ENCODE measurements around the gene IL1RAPL1.

IL1RAPL1 gene

GRCh38 chrX:29890646-29891200 lies 1303.5 kb downstream of the IL1RAPL1 start (continued):
- TF ChIP-seq PATZ1 (CRISPR knock-in tag; IDR thresholded peaks at IDR 0.05; ENCODE audit: borderline replicate concordance), result no peak

GRCh38 chrX:29902004-29902403 lies 1314.8 kb downstream of the IL1RAPL1 start:
- ATAC-seq, result no peak
- TF ChIP-seq OSR1 (CRISPR knock-in tag; IDR thresholded peaks at IDR 0.05), result no peak
- no peak for TF ChIP-seq TOX (CRISPR knock-in tag; IDR thresholded peaks at IDR 0.05; ENCODE audit: borderline replicate concordance)
- TF ChIP-seq ARNTL (CRISPR knock-in tag; IDR thresholded peaks at IDR 0.05; ENCODE audit: borderline replicate concordance, low read depth), result no peak
- TF ChIP-seq PPARA (CRISPR knock-in tag; IDR thresholded peaks at IDR 0.05; ENCODE audit: borderline replicate concordance), result no peak
- no peak for TF ChIP-seq ZNF8 (CRISPR knock-in tag; IDR thresholded peaks at IDR 0.05)
- TF ChIP-seq CREB5 (CRISPR knock-in tag; IDR thresholded peaks at IDR 0.05; ENCODE audit: low read depth), result no peak
- no peak for TF ChIP-seq CSDC2 (CRISPR knock-in tag; IDR thresholded peaks at IDR 0.05)
- TF ChIP-seq ZFP3 (CRISPR knock-in tag; IDR thresholded peaks at IDR 0.05), result no peak
- no peak for TF ChIP-seq CSRNP3 (CRISPR knock-in tag; IDR thresholded peaks at IDR 0.05)
- TF ChIP-seq ZC3H10 (CRISPR knock-in tag; IDR thresholded peaks at IDR 0.05), result no peak
- TF ChIP-seq POU6F1 (CRISPR knock-in tag; IDR thresholded peaks at IDR 0.05; ENCODE audit: borderline replicate concordance, low read depth), result no peak
- no peak for TF ChIP-seq GLIS3 (CRISPR knock-in tag; IDR thresholded peaks at IDR 0.05)
- no peak for TF ChIP-seq ZNF565 (CRISPR knock-in tag; conservative IDR thresholded peaks at IDR 0.05; ENCODE audit: low read depth)
- TF ChIP-seq ISL1 (CRISPR knock-in tag; IDR thresholded peaks at IDR 0.05), result no peak
- no peak for TF ChIP-seq ZNF70 (CRISPR knock-in tag; IDR thresholded peaks at IDR 0.05)
- TF ChIP-seq SNAI2 (CRISPR knock-in tag; IDR thresholded peaks at IDR 0.05), result no peak

- TF ChIP-seq POU6F1 (CRISPR knock-in tag; IDR thresholded peaks at IDR 0.05; ENCODE audit: borderline replicate concordance, low read depth), result no peak
- TF ChIP-seq ZC3H10 (CRISPR knock-in tag; IDR thresholded peaks at IDR 0.05), result no peak
- TF ChIP-seq TCF4 (CRISPR knock-in tag; IDR thresholded peaks at IDR 0.05; ENCODE audit: borderline replicate concordance), result no peak
- TF ChIP-seq ZFP3 (CRISPR knock-in tag; IDR thresholded peaks at IDR 0.05), result no peak
- no peak for TF ChIP-seq SNAI2 (CRISPR knock-in tag; IDR thresholded peaks at IDR 0.05)
- no peak for TF ChIP-seq TOX (CRISPR knock-in tag; IDR thresholded peaks at IDR 0.05; ENCODE audit: borderline replicate concordance)
- no peak for TF ChIP-seq ARNTL (CRISPR knock-in tag; IDR thresholded peaks at IDR 0.05; ENCODE audit: borderline replicate concordance, low read depth)
- no peak for TF ChIP-seq OSR1 (CRISPR knock-in tag; IDR thresholded peaks at IDR 0.05)
- peak; percentile 91 for ATAC-seq
Observed at GRCh38 chrX:29903360-29903759, 1316.1 kb downstream of the IL1RAPL1 start.

GRCh38 chrX:29911673-29912072 lies 1324.4 kb downstream of the IL1RAPL1 start:
- TF ChIP-seq ISL1 (CRISPR knock-in tag; IDR thresholded peaks at IDR 0.05), result no peak
- TF ChIP-seq TCF4 (CRISPR knock-in tag; IDR thresholded peaks at IDR 0.05; ENCODE audit: borderline replicate concordance), result no peak
- no peak for TF ChIP-seq ARNTL (CRISPR knock-in tag; IDR thresholded peaks at IDR 0.05; ENCODE audit: borderline replicate concordance, low read depth)
- TF ChIP-seq ZC3H10 (CRISPR knock-in tag; IDR thresholded peaks at IDR 0.05), result no peak
- no peak for TF ChIP-seq PPARA (CRISPR knock-in tag; IDR thresholded peaks at IDR 0.05; ENCODE audit: borderline replicate concordance)
- TF ChIP-seq GLIS3 (CRISPR knock-in tag; IDR thresholded peaks at IDR 0.05), result no peak
- TF ChIP-seq CSRNP3 (CRISPR knock-in tag; IDR thresholded peaks at IDR 0.05), result no peak
- ATAC-seq, result 0 out of 3 replicates have a peak, but pooled peaks have one; percentile 30

All from SK-N-SH treated with all-trans-retinoic acid at 6 μM for 48 hours (cell line).